WTC11 (cell line): ENCODE measurements around the gene LVRN. TPM values are rescaled to one million over a fixed set of nuclear protein-coding genes. Genes with fewer than 3 reads are reported as not detected.
"Not testable (repeated sequence)": the region's sequence is repeated elsewhere in the genome, so short reads cannot be mapped to it uniquely, and the experiment has no call there.

Experiments
- ATAC-seq: fragments of 200-7000 bp; cut with Tn5 transposase; 2 replicates; pipeline ENCODE4 v1.10.0; 2021; ENCODE audit warnings: mild to moderate bottlenecking, moderate library complexity
- CTCF ChIA-PET: fragments of 300-600 bp; sonication (Branson Sonifier 250); formaldehyde crosslinking; loops from one replicate; lab custom pipeline; 2021; ENCODE audit warnings: antibody characterized with exemption; lab: Charles Lee
- POLR2A ChIA-PET: fragments of 350-600 bp; sonication (Branson Sonifier 250); formaldehyde crosslinking; loops from one replicate; lab custom pipeline; 2021; ENCODE audit warnings: antibody characterized with exemption; lab: Charles Lee
- DNase-seq: peaks from one replicate; pipeline ENCODE4 v3.0.0; 2021; ENCODE audit warnings: low spot score
- H3K27ac Mint-ChIP-seq: 2 replicates; pipeline ENCODE4 v1.8.0; 2021; ENCODE audit warnings: mixed read lengths
- H3K27me3 Mint-ChIP-seq: 2 replicates; pipeline ENCODE4 v1.8.0; 2021; ENCODE audit warnings: low read depth, mild to moderate bottlenecking, moderate library complexity, mixed read lengths
- H3K36me3 Mint-ChIP-seq: 2 replicates; pipeline ENCODE4 v1.8.0; 2021; ENCODE audit warnings: mixed read lengths
- H3K4me1 Mint-ChIP-seq: 2 replicates; pipeline ENCODE4 v1.8.0; 2022; ENCODE audit warnings: mixed read lengths
- H3K4me3 Mint-ChIP-seq: 2 replicates; pipeline ENCODE4 v1.8.0; 2021; ENCODE audit warnings: mild to moderate bottlenecking, moderate library complexity, mixed read lengths
- H3K9me3 Mint-ChIP-seq: 2 replicates; pipeline ENCODE4 v1.8.0; 2021; ENCODE audit warnings: mixed read lengths
- ARID4B ChIP-seq: sonication (generic); formaldehyde crosslinking; IDR thresholded peaks from 2 replicates; pipeline ENCODE4 v1.8.0; 2023; ENCODE audit warnings: missing genetic modification reagents, mild to moderate bottlenecking, borderline replicate concordance
- CREB1 ChIP-seq: sonication (generic); formaldehyde crosslinking; IDR thresholded peaks from 2 replicates; pipeline ENCODE4 v1.8.0; 2023; ENCODE audit warnings: mild to moderate bottlenecking, missing genetic modification reagents
- E2F5 ChIP-seq: sonication (generic); formaldehyde crosslinking; IDR thresholded peaks from 2 replicates; pipeline ENCODE4 v1.8.1; 2022; ENCODE audit warnings: mild to moderate bottlenecking, moderate library complexity, missing genetic modification reagents
- GRHL2 ChIP-seq: fragments of 250-450 bp; sonication (Bioruptor Pico); IDR thresholded peaks from 2 replicates; pipeline ENCODE4 v1.8.0; 2022; ENCODE audit warnings: mild to moderate bottlenecking, moderate library complexity; ENCODE audit not compliant: insufficient replicate concordance, severe bottlenecking
- GTF2I ChIP-seq: fragments of 250-450 bp; sonication (Bioruptor Pico); conservative IDR thresholded peaks from 2 replicates; pipeline ENCODE4 v1.4.0; 2021; ENCODE audit warnings: mild to moderate bottlenecking
- KAT7 ChIP-seq: sonication (generic); formaldehyde crosslinking; IDR thresholded peaks from 2 replicates; pipeline ENCODE4 v1.8.1; 2023; ENCODE audit warnings: missing genetic modification reagents, mild to moderate bottlenecking, borderline replicate concordance
- MXD4 ChIP-seq: fragments of 250-450 bp; sonication (Bioruptor Pico); IDR thresholded peaks from 2 replicates; pipeline ENCODE4 v1.8.0; 2021; ENCODE audit warnings: mild to moderate bottlenecking, moderate library complexity, borderline replicate concordance
- PREB ChIP-seq: sonication (generic); formaldehyde crosslinking; IDR thresholded peaks from 2 replicates; pipeline ENCODE4 v1.8.1; 2022; ENCODE audit warnings: mild to moderate bottlenecking, missing genetic modification reagents, moderate library complexity, borderline replicate concordance
- SMAD3 ChIP-seq: sonication (generic); formaldehyde crosslinking; IDR thresholded peaks from 2 replicates; pipeline ENCODE4 v1.8.0; 2022; ENCODE audit warnings: missing genetic modification reagents, mild to moderate bottlenecking, borderline replicate concordance
- SP1 ChIP-seq: sonication (generic); formaldehyde crosslinking; conservative IDR thresholded peaks from 2 replicates; pipeline ENCODE4 v1.8.1; 2022; ENCODE audit warnings: missing genetic modification reagents
- TEAD1 ChIP-seq: sonication (generic); formaldehyde crosslinking; IDR thresholded peaks from 2 replicates; pipeline ENCODE4 v1.8.0; 2022; ENCODE audit warnings: mild to moderate bottlenecking, missing genetic modification reagents
- USF1 ChIP-seq: sonication (generic); formaldehyde crosslinking; IDR thresholded peaks from 2 replicates; pipeline ENCODE4 v1.8.0; 2022; ENCODE audit warnings: mild to moderate bottlenecking, missing genetic modification reagents
- USF2 ChIP-seq: sonication (generic); formaldehyde crosslinking; IDR thresholded peaks from 2 replicates; pipeline ENCODE4 v1.8.1; 2023; ENCODE audit warnings: mild to moderate bottlenecking, missing genetic modification reagents, moderate library complexity
- ZNF219 ChIP-seq: sonication (generic); formaldehyde crosslinking; IDR thresholded peaks from 2 replicates; pipeline ENCODE4 v1.8.0; 2023; ENCODE audit warnings: missing genetic modification reagents, mild to moderate bottlenecking, borderline replicate concordance
- total RNA-seq: library from RNA; stranded (reverse); gene quantifications from 3 replicates; pipeline ENCODE4 v1.2.3, GENCODE V29; 2021

LVRN gene
- total RNA-seq, 1 experiment from 2014 or later = 0.13 TPM

GRCh38 chr5:115920171-115920725 is 42.0 kb upstream of the LVRN start:
- TF ChIP-seq CREB1 (CRISPR knock-in tag) (no peak), USF1 (no peak), GRHL2 (CRISPR knock-in tag) (no peak), TEAD1 (CRISPR knock-in tag) (no peak), GTF2I (CRISPR knock-in tag) (no peak), KAT7 (no peak), E2F5 (no peak), SMAD3 (CRISPR knock-in tag) (no peak), MXD4 (CRISPR knock-in tag) (no peak), ZNF219 (CRISPR knock-in tag) (no peak), ARID4B (CRISPR knock-in tag) (no peak), USF2 (CRISPR knock-in tag) (no peak), PREB (CRISPR knock-in tag) (no peak), SP1 (CRISPR knock-in tag) (no peak)
- no peak overlapping the region for H3K27ac Mint-ChIP-seq
- POLR2A ChIA-PET = no interaction called here
- H3K36me3 Mint-ChIP-seq = no peaks in the 10 kb centered on the region
- ATAC-seq = no peak
- CTCF ChIA-PET = no interaction called here
- no peaks in the 10 kb centered on the region for H3K27me3 Mint-ChIP-seq
- no peaks in the 10 kb centered on the region for H3K4me1 Mint-ChIP-seq
- DNase-seq = no peak
- H3K9me3 Mint-ChIP-seq = no peaks in the 10 kb centered on the region
- no peak overlapping the region for H3K4me3 Mint-ChIP-seq

- H3K4me1 Mint-ChIP-seq, POLR2A ChIA-PET, H3K27ac Mint-ChIP-seq, CTCF ChIA-PET, H3K4me3 Mint-ChIP-seq, ATAC-seq, DNase-seq, H3K27me3 Mint-ChIP-seq, H3K9me3 Mint-ChIP-seq, H3K36me3 Mint-ChIP-seq: not testable (repeated sequence)
Observed at GRCh38 chr5:115928578-115929407, 33.5 kb upstream of the LVRN start.

GRCh38 chr5:115930171-115930570 is 32.1 kb upstream of the LVRN start:
- CTCF ChIA-PET, H3K36me3 Mint-ChIP-seq, DNase-seq, H3K9me3 Mint-ChIP-seq, POLR2A ChIA-PET, H3K4me1 Mint-ChIP-seq, H3K27me3 Mint-ChIP-seq, ATAC-seq, H3K27ac Mint-ChIP-seq, H3K4me3 Mint-ChIP-seq: not testable (repeated sequence)
